ENCODE data around the gene FAM117B.

The FAM117B gene

DNA sequence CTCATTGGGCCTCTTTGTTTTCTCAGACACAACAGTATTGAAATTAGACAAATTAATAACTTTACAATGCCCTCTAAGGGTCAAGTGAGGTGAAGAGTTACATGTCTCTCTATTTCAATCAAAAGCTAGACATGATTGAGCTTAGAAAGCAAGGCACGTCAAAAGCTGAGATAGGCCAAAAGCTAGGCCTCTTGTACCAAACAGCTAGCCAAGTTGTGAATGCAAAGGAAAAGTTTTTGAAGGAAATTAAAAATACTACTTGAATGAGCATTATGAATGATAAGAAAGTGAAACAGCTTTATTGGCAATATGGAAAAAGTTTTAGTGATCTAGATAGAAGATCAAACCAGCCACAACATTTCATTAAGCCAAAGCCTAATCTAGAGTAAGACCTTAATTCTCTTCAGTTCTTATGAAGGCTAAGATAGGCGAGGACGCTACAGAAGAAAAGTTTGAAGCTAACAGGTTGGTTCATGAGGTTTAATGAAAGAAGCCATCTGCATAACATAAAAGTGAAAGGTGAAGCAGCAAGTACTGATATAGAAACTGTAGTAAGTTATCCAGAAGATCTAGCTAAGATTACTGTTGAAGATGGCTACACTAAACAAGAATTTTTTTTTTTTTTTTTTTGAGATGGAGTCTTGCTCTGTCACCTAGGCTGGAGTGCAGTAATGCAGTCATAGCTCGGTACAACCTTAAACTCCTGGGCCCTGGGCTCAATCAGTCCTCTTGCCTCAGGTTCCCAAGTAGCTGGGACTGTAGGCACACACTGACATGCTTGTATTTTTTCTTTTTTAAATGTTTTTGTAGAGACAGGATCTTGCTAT, 65.5 kb downstream of the FAM117B start:
- Histone ChIP-seq H4K20me1 (ENCODE audit: low read depth, low read length) (no peaks in the 10 kb centered on the region), H3K9me2 (replicated peaks; ENCODE audit: insufficient read depth, low read length) (no peaks in the 10 kb centered on the region), H3K79me2 (ENCODE audit: insufficient read depth, low read length) (no peaks in the 10 kb centered on the region), H3K27me3 (ENCODE audit: low read length) (no peaks in the 10 kb centered on the region), H3K4me2 (ENCODE audit: low read depth, low read length, poor library complexity, severe bottlenecking) (no peak overlapping the region), H3K4me3 (ENCODE audit: insufficient read depth, low read length, poor library complexity, severe bottlenecking) (no peak overlapping the region), H3K9ac (ENCODE audit: low read length) (no peak overlapping the region), H3K36me3 (ENCODE audit: low read length) (no peaks in the 10 kb centered on the region), H2AFZ (ENCODE audit: low read depth, low read length, severe bottlenecking) (no peak overlapping the region), H3K27ac (ENCODE audit: low read depth, low read length) (no peak overlapping the region), H3F3A (ENCODE audit: insufficient read depth) (no peaks in the 10 kb centered on the region), H3K9me3 (ENCODE audit: insufficient read depth, low read length) (no peaks in the 10 kb centered on the region)
- TF ChIP-seq, protein P1, sequence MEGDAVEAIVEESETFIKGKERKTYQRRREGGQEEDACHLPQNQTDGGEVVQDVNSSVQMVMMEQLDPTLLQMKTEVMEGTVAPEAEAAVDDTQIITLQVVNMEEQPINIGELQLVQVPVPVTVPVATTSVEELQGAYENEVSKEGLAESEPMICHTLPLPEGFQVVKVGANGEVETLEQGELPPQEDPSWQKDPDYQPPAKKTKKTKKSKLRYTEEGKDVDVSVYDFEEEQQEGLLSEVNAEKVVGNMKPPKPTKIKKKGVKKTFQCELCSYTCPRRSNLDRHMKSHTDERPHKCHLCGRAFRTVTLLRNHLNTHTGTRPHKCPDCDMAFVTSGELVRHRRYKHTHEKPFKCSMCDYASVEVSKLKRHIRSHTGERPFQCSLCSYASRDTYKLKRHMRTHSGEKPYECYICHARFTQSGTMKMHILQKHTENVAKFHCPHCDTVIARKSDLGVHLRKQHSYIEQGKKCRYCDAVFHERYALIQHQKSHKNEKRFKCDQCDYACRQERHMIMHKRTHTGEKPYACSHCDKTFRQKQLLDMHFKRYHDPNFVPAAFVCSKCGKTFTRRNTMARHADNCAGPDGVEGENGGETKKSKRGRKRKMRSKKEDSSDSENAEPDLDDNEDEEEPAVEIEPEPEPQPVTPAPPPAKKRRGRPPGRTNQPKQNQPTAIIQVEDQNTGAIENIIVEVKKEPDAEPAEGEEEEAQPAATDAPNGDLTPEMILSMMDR (IDR thresholded peaks at IDR 0.05; ENCODE audit: insufficient read depth, low read length, poor library complexity, severe bottlenecking) = no peak
- no peak for TF ChIP-seq EZH2phosphoT487 (conservative IDR thresholded peaks at IDR 0.05; ENCODE audit: low read length)

DNA sequence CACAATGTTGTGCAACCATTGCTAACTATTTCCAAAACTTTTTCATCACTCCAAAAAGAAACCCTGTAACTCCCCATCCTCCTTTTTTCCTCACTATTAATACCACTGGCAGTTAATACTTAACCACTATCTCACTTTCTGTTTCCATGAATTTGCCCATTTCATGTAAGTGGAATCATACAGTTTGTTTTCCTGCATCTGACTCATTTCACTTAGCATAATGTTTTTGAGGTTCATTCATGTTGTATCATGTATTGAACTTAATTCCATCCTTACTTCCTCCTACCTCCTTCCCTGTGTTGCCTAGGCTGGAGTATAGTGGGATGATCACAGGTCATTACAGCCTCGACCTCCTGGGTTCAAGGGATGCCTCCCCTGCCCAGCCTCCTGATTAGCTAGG, 68.3 kb downstream of the FAM117B start:
- TF ChIP-seq EZH2phosphoT487 (conservative IDR thresholded peaks at IDR 0.05; ENCODE audit: low read length) = no peak
- TF ChIP-seq, protein P1 (IDR thresholded peaks at IDR 0.05; ENCODE audit: insufficient read depth, low read length, poor library complexity, severe bottlenecking) = no peak
- Histone ChIP-seq H3K4me3 (ENCODE audit: insufficient read depth, low read length, poor library complexity, severe bottlenecking) (no peak overlapping the region), H3K9ac (ENCODE audit: low read length) (no peak overlapping the region), H3K79me2 (ENCODE audit: insufficient read depth, low read length) (no peaks in the 10 kb centered on the region), H3K9me3 (ENCODE audit: insufficient read depth, low read length) (no peaks in the 10 kb centered on the region), H3K4me2 (ENCODE audit: low read depth, low read length, poor library complexity, severe bottlenecking) (no peak overlapping the region), H3K27me3 (ENCODE audit: low read length) (no peaks in the 10 kb centered on the region), H3K27ac (ENCODE audit: low read depth, low read length) (no peak overlapping the region), H3K36me3 (ENCODE audit: low read length) (no peaks in the 10 kb centered on the region), H4K20me1 (ENCODE audit: low read depth, low read length) (no peaks in the 10 kb centered on the region), H2AFZ (ENCODE audit: low read depth, low read length, severe bottlenecking) (no peak overlapping the region), H3K9me2 (replicated peaks; ENCODE audit: insufficient read depth, low read length) (no peaks in the 10 kb centered on the region), H3F3A (ENCODE audit: insufficient read depth) (no peaks in the 10 kb centered on the region)

DNA sequence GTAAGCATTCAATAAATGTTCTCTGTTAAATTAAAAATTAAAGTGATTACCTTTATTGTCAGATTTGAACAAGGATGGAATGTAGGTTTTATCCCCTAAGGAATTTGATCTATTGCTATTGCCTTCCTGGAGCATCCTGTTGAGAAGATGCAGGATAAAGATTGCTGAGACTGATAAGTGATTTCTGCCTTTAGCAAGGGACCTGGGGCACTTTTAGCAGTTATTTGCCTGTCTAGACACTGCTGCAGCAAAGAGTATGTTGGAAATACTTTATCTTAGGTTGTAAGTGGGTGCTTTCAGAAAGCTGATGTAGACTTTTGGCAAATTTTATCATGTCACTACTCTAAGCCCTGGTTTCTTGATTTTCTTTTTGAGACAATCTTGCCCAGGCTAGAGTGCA, 69.5 kb downstream of the FAM117B start:
- no peaks in the 10 kb centered on the region for H3K79me2 ChIP-seq (ENCODE audit: insufficient read depth, low read length)
- H3K4me3 ChIP-seq (ENCODE audit: insufficient read depth, low read length, poor library complexity, severe bottlenecking) = no peak overlapping the region
- no peak overlapping the region for H3K4me2 ChIP-seq (ENCODE audit: low read depth, low read length, poor library complexity, severe bottlenecking)
- H3K9me2 ChIP-seq (replicated peaks; ENCODE audit: insufficient read depth, low read length) = no peaks in the 10 kb centered on the region
- no peak overlapping the region for H2AFZ ChIP-seq (ENCODE audit: low read depth, low read length, severe bottlenecking)
- H3K27ac ChIP-seq (ENCODE audit: low read depth, low read length) = no peak overlapping the region
- no peaks in the 10 kb centered on the region for H4K20me1 ChIP-seq (ENCODE audit: low read depth, low read length)
- H3K27me3 ChIP-seq (ENCODE audit: low read length) = no peaks in the 10 kb centered on the region
- H3K9ac ChIP-seq (ENCODE audit: low read length) = no peak overlapping the region
- H3K36me3 ChIP-seq (ENCODE audit: low read length) = no peaks in the 10 kb centered on the region
- TF ChIP-seq, protein P1 (IDR thresholded peaks at IDR 0.05; ENCODE audit: insufficient read depth, low read length, poor library complexity, severe bottlenecking) = no peak
- TF ChIP-seq EZH2phosphoT487 (conservative IDR thresholded peaks at IDR 0.05; ENCODE audit: low read length) = no peak
- H3K9me3 ChIP-seq (ENCODE audit: insufficient read depth, low read length) = no peaks in the 10 kb centered on the region
- H3F3A ChIP-seq (ENCODE audit: insufficient read depth) = no peaks in the 10 kb centered on the region
